ENCODE measurements around the gene FBN2.
"Not testable (repeated sequence)": the region's sequence is repeated elsewhere in the genome, so short reads cannot be mapped to it uniquely, and the experiment has no call there.

Gene FBN2

GRCh38 chr5:128475693-128476092 is 62.4 kb downstream of the FBN2 start:
- DNase-seq, result no peak

GRCh38 chr5:128472919-128473318 is 65.1 kb downstream of the FBN2 start:
- no peak for DNase-seq

GRCh38 chr5:128472036-128472435 is 66.0 kb downstream of the FBN2 start:
- DNase-seq, result no peak

GRCh38 chr5:128470663-128471062 is 67.4 kb downstream of the FBN2 start:
- DNase-seq, result no peak

GRCh38 chr5:128469912-128470311 is 68.1 kb downstream of the FBN2 start:
- no peak for DNase-seq

GRCh38 chr5:128466980-128467379 is 71.1 kb downstream of the FBN2 start:
- DNase-seq, result no peak

- no peak for DNase-seq
Measured at GRCh38 chr5:128466554-128466953, 71.5 kb downstream of the FBN2 start.

GRCh38 chr5:128464596-128464995 is 73.4 kb downstream of the FBN2 start:
- no peak for DNase-seq

- no peak for DNase-seq
Measured at GRCh38 chr5:128462330-128462729, 75.7 kb downstream of the FBN2 start.

GRCh38 chr5:128457147-128457915 is 80.7 kb downstream of the FBN2 start:
- not testable (repeated sequence) for DNase-seq

GRCh38 chr5:128455841-128456361 is 82.1 kb downstream of the FBN2 start:
- DNase-seq, result no peak

GRCh38 chr5:128453121-128453520 is 84.9 kb downstream of the FBN2 start:
- no peak for DNase-seq

GRCh38 chr5:128447224-128447623 is 90.8 kb downstream of the FBN2 start:
- DNase-seq, result not testable (repeated sequence)

GRCh38 chr5:128441941-128442350 is 96.1 kb downstream of the FBN2 start:
- no peak for DNase-seq

GRCh38 chr5:128441165-128441564 is 96.9 kb downstream of the FBN2 start:
- no peak for DNase-seq

GRCh38 chr5:128436749-128437188 is 101.3 kb downstream of the FBN2 start:
- DNase-seq, result no peak

GRCh38 chr5:128435861-128436260 is 102.2 kb downstream of the FBN2 start:
- no peak for DNase-seq

- no peak for DNase-seq
Measured at GRCh38 chr5:128434993-128435392, 103.1 kb downstream of the FBN2 start.

- no peak for DNase-seq
Measured at GRCh38 chr5:128432913-128433440, 105.1 kb downstream of the FBN2 start.

- no peak for DNase-seq
Measured at GRCh38 chr5:128427921-128428320, 110.1 kb downstream of the FBN2 start.

GRCh38 chr5:128426090-128426534 is 111.9 kb downstream of the FBN2 start:
- no peak for DNase-seq

GRCh38 chr5:128424646-128425045 is 113.4 kb downstream of the FBN2 start:
- DNase-seq, result no peak

GRCh38 chr5:128422612-128423011 is 115.4 kb downstream of the FBN2 start:
- DNase-seq, result no peak

- no peak for DNase-seq
Measured at GRCh38 chr5:128414469-128414868, 123.6 kb downstream of the FBN2 start.
